HG02852 (cell line): ENCODE measurements around the gene C11orf86.

Experiments used
- ATAC-seq: cut with Tn5 transposase; IDR thresholded peaks from one replicate; pipeline ENCODE4 v1.9.1; 2021; ENCODE audit warnings: mild to moderate bottlenecking, moderate library complexity; ENCODE audit not compliant: unreplicated experiment

The C11orf86 gene

DNA sequence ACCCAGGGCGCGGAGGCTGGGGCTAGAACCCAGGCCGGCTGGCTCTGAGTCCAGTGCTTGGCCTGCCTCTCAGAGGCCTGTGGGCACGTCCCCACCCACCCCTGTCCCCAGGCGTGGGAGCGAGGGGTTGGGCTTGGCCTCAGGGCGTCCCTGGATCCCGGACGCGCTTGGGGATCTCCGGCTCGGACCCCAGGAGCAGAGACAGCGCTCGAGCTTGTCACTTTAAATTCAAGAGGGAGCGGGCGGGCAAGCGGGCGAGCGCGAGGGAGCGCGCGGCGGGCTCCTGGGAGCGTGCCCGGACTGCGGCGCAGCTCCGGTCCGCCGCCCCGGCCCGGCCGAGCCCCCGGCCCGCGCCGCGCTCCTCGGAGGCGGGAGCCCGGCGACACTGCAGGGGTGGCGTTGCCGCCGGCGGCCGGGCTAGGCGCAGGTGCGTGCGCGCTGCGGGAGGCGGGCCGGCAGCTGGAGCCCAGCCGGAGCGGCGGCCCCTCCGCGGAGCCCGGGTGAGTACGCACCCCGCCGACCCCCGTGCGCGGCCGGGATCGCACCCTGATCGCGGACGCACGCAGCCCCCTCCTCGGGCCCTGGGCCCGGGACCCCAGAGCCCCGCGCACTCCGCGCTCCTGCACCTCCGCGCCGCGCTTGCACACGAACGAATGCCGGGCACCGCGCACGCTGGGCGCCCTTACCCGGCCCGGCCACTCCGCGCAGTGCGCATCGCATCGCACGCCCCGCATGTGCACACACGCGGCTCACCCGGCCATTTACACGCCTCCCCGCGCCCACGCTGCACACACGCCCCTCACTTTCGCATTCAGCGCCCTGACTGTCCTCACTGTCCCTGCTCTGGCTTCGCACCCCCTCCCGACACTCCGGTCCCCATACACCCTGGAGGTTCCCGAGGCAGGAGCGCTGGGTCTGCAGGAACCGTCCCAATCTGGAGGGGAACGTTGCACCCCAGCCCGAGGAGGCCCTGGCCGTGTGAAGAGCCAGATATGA, 48.2 kb downstream of the C11orf86 start, which contains the start of gene SYT12:
Gene SYT12 (plus strand): TSS at position 174 of the 996 bp plus-strand sequence. CDS start 7,011 bp downstream, outside the sequence.
- no peak for ATAC-seq

- no peak for ATAC-seq
Measured at GRCh38 chr11:67023957-67024353, 48.9 kb downstream of the C11orf86 start.

DNA sequence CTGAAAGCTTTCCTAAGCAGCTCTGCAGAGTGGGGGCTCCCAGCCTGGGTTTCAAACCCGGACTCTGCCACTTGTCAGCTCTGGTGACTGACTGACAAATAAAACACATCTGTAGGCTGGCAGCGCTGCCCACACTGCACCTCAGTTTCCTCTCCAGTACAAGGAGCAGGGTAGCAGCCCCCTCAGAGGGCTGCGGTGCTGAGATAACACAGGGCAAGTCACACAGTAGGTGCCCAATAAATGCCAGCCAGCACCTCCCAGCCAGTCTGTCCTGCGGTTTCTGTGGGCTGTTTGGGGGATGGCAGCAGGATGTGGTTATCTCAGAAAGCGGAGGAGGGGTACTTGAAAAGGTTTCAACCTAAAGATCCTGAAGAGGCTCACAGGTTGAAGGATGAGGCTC, 49.3 kb downstream of the C11orf86 start:
- no peak for ATAC-seq

GRCh38 chr11:67024966-67025365, 49.9 kb downstream of the C11orf86 start:
- no peak for ATAC-seq

DNA sequence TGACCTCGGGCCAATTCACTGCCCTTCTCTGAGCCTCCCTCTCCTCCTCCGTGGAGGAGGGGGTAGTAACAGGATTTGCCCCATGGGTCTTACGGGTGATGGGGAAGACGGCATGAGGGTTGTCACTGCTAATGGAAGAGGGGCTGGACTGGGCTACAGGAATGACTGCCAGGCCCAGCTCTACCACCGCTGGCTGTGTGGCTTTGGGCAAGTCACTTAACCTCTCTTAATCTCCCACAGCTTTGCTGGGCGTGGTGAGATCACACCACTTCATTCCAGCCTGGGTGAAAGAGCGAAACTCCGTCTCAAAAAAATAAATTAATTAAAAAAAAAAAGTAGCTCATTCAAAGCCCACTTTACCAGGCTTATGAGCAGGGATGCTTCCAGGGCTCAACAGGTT, 50.6 kb downstream of the C11orf86 start:
- no peak for ATAC-seq
